ENCODE results near the gene KCNIP1. TPM values are rescaled to one million over a fixed set of nuclear protein-coding genes. Genes with fewer than 3 reads are reported as not detected.

Gene KCNIP1
- total RNA-seq, 2 experiments from 2014 or later: not detected

- H3K4me3 Mint-ChIP-seq: no peak overlapping the region
- H3K9me3 Mint-ChIP-seq: no peaks in the 10 kb centered on the region
- peaks cover 52% of the 10 kb centered on the region for H3K27me3 Mint-ChIP-seq
- POLR2A ChIA-PET: no interaction called here
- no peak overlapping the region for H3K27ac Mint-ChIP-seq
- H3K36me3 Mint-ChIP-seq (ENCODE audit: low read depth): no peaks in the 10 kb centered on the region
- CTCF ChIA-PET: no interaction called here
- DNase-seq: no peak
- H3K4me1 Mint-ChIP-seq: no peaks in the 10 kb centered on the region
These were observed 57.1 kb downstream of the KCNIP1 start for GRCh38 chr5:170560938-170561337.

- no peak overlapping the region for H3K27ac Mint-ChIP-seq
- no peaks in the 10 kb centered on the region for H3K9me3 Mint-ChIP-seq
- DNase-seq: no peak
- H3K36me3 Mint-ChIP-seq (ENCODE audit: low read depth): no peaks in the 10 kb centered on the region
- peaks cover 63% of the 10 kb centered on the region for H3K27me3 Mint-ChIP-seq
- ChIA-PET CTCF (no interaction called here), POLR2A (no interaction called here)
- H3K4me3 Mint-ChIP-seq: no peak overlapping the region
- no peaks in the 10 kb centered on the region for H3K4me1 Mint-ChIP-seq
These were observed 58.5 kb downstream of the KCNIP1 start for GRCh38 chr5:170562166-170562874.

- H3K4me3 Mint-ChIP-seq: no peak overlapping the region
- peaks cover 60% of the 10 kb centered on the region for H3K27me3 Mint-ChIP-seq
- ChIA-PET CTCF (no interaction called here), POLR2A (no interaction called here)
- H3K36me3 Mint-ChIP-seq (ENCODE audit: low read depth): no peaks in the 10 kb centered on the region
- H3K4me1 Mint-ChIP-seq: no peaks in the 10 kb centered on the region
- no peak for DNase-seq
- H3K9me3 Mint-ChIP-seq: no peaks in the 10 kb centered on the region
- no peak overlapping the region for H3K27ac Mint-ChIP-seq
These were observed 59.0 kb downstream of the KCNIP1 start for GRCh38 chr5:170562875-170563228.

- Mint-ChIP-seq H3K27ac (no peak overlapping the region), H3K36me3 (ENCODE audit: low read depth) (no peaks in the 10 kb centered on the region), H3K4me1 (no peaks in the 10 kb centered on the region), H3K4me3 (no peak overlapping the region), H3K27me3 (peaks cover 59% of the 10 kb centered on the region), H3K9me3 (no peaks in the 10 kb centered on the region)
- ChIA-PET CTCF (no interaction called here), POLR2A (no interaction called here)
- DNase-seq: no peak
These were observed 60.2 kb downstream of the KCNIP1 start for GRCh38 chr5:170563824-170564567.

- H3K27me3 Mint-ChIP-seq: peaks cover 52% of the 10 kb centered on the region
- H3K9me3 Mint-ChIP-seq: no peaks in the 10 kb centered on the region
These were observed 61.3 kb downstream of the KCNIP1 start for GRCh38 chr5:170565072-170565471.

GRCh38 chr5:170569101-170569500, 65.3 kb downstream of the KCNIP1 start:
- Mint-ChIP-seq H3K27ac (no peak overlapping the region), H3K4me1 (peaks cover 19% of the 10 kb centered on the region), H3K9me3 (no peaks in the 10 kb centered on the region), H3K27me3 (peaks cover 58% of the 10 kb centered on the region), H3K4me3 (no peak overlapping the region), H3K36me3 (ENCODE audit: low read depth) (no peaks in the 10 kb centered on the region)
- CTCF ChIA-PET: no interaction called here
- DNase-seq: no peak
- POLR2A ChIA-PET: no interaction called here

More at GRCh38 chr5:170565072-170565471, 61.3 kb downstream of the KCNIP1 start:
- Mint-ChIP-seq H3K4me3 (no peak overlapping the region), H3K36me3 (ENCODE audit: low read depth) (no peaks in the 10 kb centered on the region), H3K4me1 (no peaks in the 10 kb centered on the region), H3K27ac (no peak overlapping the region)
- no peak for DNase-seq
- CTCF ChIA-PET: no interaction called here
- POLR2A ChIA-PET: no interaction called here

- ChIA-PET POLR2A (no interaction called here), CTCF (no interaction called here)
- Mint-ChIP-seq H3K27ac (no peak overlapping the region), H3K4me1 (peaks cover 19% of the 10 kb centered on the region), H3K27me3 (peaks cover 59% of the 10 kb centered on the region), H3K9me3 (no peaks in the 10 kb centered on the region), H3K4me3 (no peak overlapping the region), H3K36me3 (ENCODE audit: low read depth) (no peaks in the 10 kb centered on the region)
- DNase-seq: no peak
These were observed 66.7 kb downstream of the KCNIP1 start for GRCh38 chr5:170570476-170570875.

GRCh38 chr5:170571281-170571731, 67.5 kb downstream of the KCNIP1 start:
- Mint-ChIP-seq H3K9me3 (no peaks in the 10 kb centered on the region), H3K27me3 (peaks cover 56% of the 10 kb centered on the region), H3K27ac (no peak overlapping the region), H3K4me3 (no peak overlapping the region), H3K4me1 (peaks cover 19% of the 10 kb centered on the region), H3K36me3 (ENCODE audit: low read depth) (no peaks in the 10 kb centered on the region)
- POLR2A ChIA-PET: no interaction called here
- CTCF ChIA-PET: no interaction called here
- no peak for DNase-seq

GRCh38 chr5:170571875-170572852, 68.3 kb downstream of the KCNIP1 start:
- Mint-ChIP-seq H3K9me3 (no peaks in the 10 kb centered on the region), H3K27ac (no peak overlapping the region), H3K36me3 (ENCODE audit: low read depth) (no peaks in the 10 kb centered on the region), H3K4me1 (peaks cover 19% of the 10 kb centered on the region), H3K27me3 (peaks cover 50% of the 10 kb centered on the region), H3K4me3 (no peak overlapping the region)
- ChIA-PET CTCF (interaction anchor here (1.1 kb wide), 1 partner anchor 137 kb away, joined by 3 read pairs; no protein-coding TSS in a partner anchor), POLR2A (interaction anchor here (1.6 kb wide), 1 partner anchor 25 kb away, joined by 5 read pairs; no protein-coding TSS in a partner anchor)
- peak; percentile 52 for DNase-seq

GRCh38 chr5:170573114-170573513, 69.3 kb downstream of the KCNIP1 start:
- no peak for DNase-seq
- POLR2A ChIA-PET: interaction anchor here (1.6 kb wide), 1 partner anchor 24 kb away, joined by 5 read pairs; no protein-coding TSS in a partner anchor
- Mint-ChIP-seq H3K9me3 (no peaks in the 10 kb centered on the region), H3K4me1 (peaks cover 19% of the 10 kb centered on the region), H3K4me3 (no peak overlapping the region), H3K36me3 (ENCODE audit: low read depth) (no peaks in the 10 kb centered on the region), H3K27me3 (peaks cover 52% of the 10 kb centered on the region), H3K27ac (no peak overlapping the region)
- CTCF ChIA-PET: interaction anchor here (1.1 kb wide), 1 partner anchor 138 kb away, joined by 3 read pairs; no protein-coding TSS in a partner anchor

- Mint-ChIP-seq H3K27ac (no peak overlapping the region), H3K4me1 (peaks cover 19% of the 10 kb centered on the region), H3K36me3 (ENCODE audit: low read depth) (no peaks in the 10 kb centered on the region), H3K4me3 (no peak overlapping the region), H3K27me3 (peaks cover 57% of the 10 kb centered on the region), H3K9me3 (peaks cover 4% of the 10 kb centered on the region)
- ChIA-PET POLR2A (no interaction called here), CTCF (interaction anchor here (0.9 kb wide), 1 partner anchor 26 kb away, joined by 3 read pairs; no protein-coding TSS in a partner anchor)
- no peak for DNase-seq
These were observed 69.8 kb downstream of the KCNIP1 start for GRCh38 chr5:170573660-170574059.

GRCh38 chr5:170576602-170577535, 73.0 kb downstream of the KCNIP1 start:
- H3K27me3 Mint-ChIP-seq: peaks cover 42% of the 10 kb centered on the region
- no peak overlapping the region for H3K27ac Mint-ChIP-seq
- no peak overlapping the region for H3K4me3 Mint-ChIP-seq
- H3K4me1 Mint-ChIP-seq: peaks cover 8% of the 10 kb centered on the region
- ChIA-PET POLR2A (no interaction called here), CTCF (no interaction called here)
- peaks cover 7% of the 10 kb centered on the region for H3K9me3 Mint-ChIP-seq
- no peak for DNase-seq
- no peaks in the 10 kb centered on the region for H3K36me3 Mint-ChIP-seq (ENCODE audit: low read depth)
